ENCODE data around the gene LHX2. TPM values are rescaled to one million over a fixed set of nuclear protein-coding genes. Genes with fewer than 3 reads are reported as not detected.

LHX2 gene
- total and polyA plus RNA-seq, 2 of the 4 experiments (the other 2 are of a cell fraction): not detected

GRCh38 chr9:124038790-124039633, 27.4 kb downstream of the LHX2 start:
- no peak overlapping the region for H3K4me3 ChIP-seq (ENCODE audit: insufficient read depth, low read depth, low read length)
- H2BK5ac ChIP-seq (ENCODE audit: low read depth, low read length, poor library complexity, severe bottlenecking): no peak overlapping the region
- H3K56ac ChIP-seq (ENCODE audit: extremely low read depth, insufficient read depth, low read length): no peak overlapping the region
- H3K23ac ChIP-seq (ENCODE audit: low read depth, low read length): no peak overlapping the region
- no peaks in the 10 kb centered on the region for H3K9me3 ChIP-seq (ENCODE audit: control insufficient read depth, insufficient read depth, low read length)
- H2AK5ac ChIP-seq (ENCODE audit: low read depth, low read length): no peak overlapping the region
- H4K91ac ChIP-seq (ENCODE audit: insufficient read depth, low read depth, low read length): no peak overlapping the region
- H3K27ac ChIP-seq (ENCODE audit: insufficient read depth, low read length): no peak overlapping the region
- no peak overlapping the region for H3K18ac ChIP-seq (ENCODE audit: low read depth, low read length)
- H3K4me2 ChIP-seq (ENCODE audit: low read depth, low read length): no peak overlapping the region
- CTCF ChIA-PET: interaction anchor here (0.6 to 1.0 kb wide), 2 partner anchors 9 to 326 kb away, joined by 3 read pairs; no protein-coding TSS in a partner anchor
- no peak overlapping the region for H4K5ac ChIP-seq (ENCODE audit: low read depth, low read length)
- dilution Hi-C loops (cut with HindIII; ENCODE audit: low sequenced_read_pairs, unreplicated experiment): no loop called here
- BruUV-seq (replicated peaks): no TSS peak
- H4K8ac ChIP-seq (ENCODE audit: low read depth in 2 of 2, low read length in 2 of 2): no peak overlapping the region
- H2BK120ac ChIP-seq (ENCODE audit: low read depth, low read length): no peak overlapping the region
- no peak overlapping the region for H2AK9ac ChIP-seq (replicated peaks; ENCODE audit: low read depth, low read length, poor library complexity)
- no peak overlapping the region for H3K14ac ChIP-seq (replicated peaks; ENCODE audit: low read depth, low read length)
- 83% methylated on average over 3 of the region's 9 CpGs; no CpG with 5 or more reads in 1 of the 2 experiments for WGBS, 2 experiments (ENCODE audit: extremely low coverage in 2 of 2, insufficient read length in 1 of 2)
- no peaks in the 10 kb centered on the region for H3K79me1 ChIP-seq (ENCODE audit: low read depth in 1 of 2, low read length in 2 of 2)
- H3K27me3 ChIP-seq (ENCODE audit: control insufficient read depth, insufficient read depth, low read length): peaks cover 77% of the 10 kb centered on the region
- H4K20me1 ChIP-seq (ENCODE audit: insufficient read depth, low read length): no peaks in the 10 kb centered on the region
- H2BK20ac ChIP-seq (ENCODE audit: low read depth, low read length): no peak overlapping the region
- intact Hi-C loops (cut with micrococcal nuclease): no loop called here
- ATAC-seq (ENCODE audit: low read depth) (no peak), DNase-seq (no peak)
- H2AFZ ChIP-seq (replicated peaks; ENCODE audit: low read length, poor library complexity): no peak overlapping the region
- in situ Hi-C loops (cut with MboI; ENCODE audit: low sequenced_read_pairs): loop anchor here (10.0 kb wide), 1 partner anchor 494 kb away; no protein-coding TSS in a partner anchor
- no peak overlapping the region for H2BK15ac ChIP-seq (ENCODE audit: low read depth, low read length)
- no peaks in the 10 kb centered on the region for H3K36me3 ChIP-seq (ENCODE audit: control insufficient read depth, insufficient read depth, low read length)
- POLR2A ChIA-PET (ENCODE audit: unreplicated experiment): no interaction called here
- H3K4me1 ChIP-seq (ENCODE audit: control insufficient read depth, insufficient read depth, low read length): no peaks in the 10 kb centered on the region; the same call in 1 of the 2 replicates
- no peak overlapping the region for H3K4ac ChIP-seq (ENCODE audit: low read depth, low read length)
- no peaks in the 10 kb centered on the region for H3K9me1 ChIP-seq (ENCODE audit: insufficient read depth, low read length)
- TF ChIP-seq RFX5 (IDR thresholded peaks at IDR 0.05; ENCODE audit: low read depth, low read length) (no peak), SMC3 (IDR thresholded peaks at IDR 0.05; ENCODE audit: low read depth, low read length) (no peak), MAZ (IDR thresholded peaks at IDR 0.05; ENCODE audit: borderline replicate concordance, low read depth, low read length) (no peak), NFE2L2 (IDR thresholded peaks at IDR 0.05; ENCODE audit: low read depth, low read length) (no peak), CHD1 (IDR thresholded peaks at IDR 0.05; ENCODE audit: low read depth, low read length) (no peak), MXI1 (IDR thresholded peaks at IDR 0.05; ENCODE audit: borderline replicate concordance, low read depth, low read length) (no peak), CTCF (conservative IDR thresholded peaks at IDR 0.05; ENCODE audit: low read depth, low read length) (no peak), FOS (IDR thresholded peaks at IDR 0.05; ENCODE audit: low read depth, low read length) (no peak), RCOR1 (IDR thresholded peaks at IDR 0.05; ENCODE audit: insufficient replicate concordance, low read length) (no peak), BHLHE40 (IDR thresholded peaks at IDR 0.05; ENCODE audit: low read depth, low read length) (no peak), POLR2A (IDR thresholded peaks at IDR 0.05; ENCODE audit: low read depth, low read length) (no peak), MAFK (IDR thresholded peaks at IDR 0.05; ENCODE audit: low read depth, low read length) (no peak), RAD21 (IDR thresholded peaks at IDR 0.05; ENCODE audit: low read length) (no peak), CEBPB (IDR thresholded peaks at IDR 0.05; ENCODE audit: low read depth, low read length) (no peak)
- H3K9ac ChIP-seq (ENCODE audit: low read depth, low read length): no peak overlapping the region
